H1 (cell line): ENCODE data around the gene CYP4F3. TPM values are rescaled to one million over a fixed set of nuclear protein-coding genes. Genes with fewer than 3 reads are reported as not detected.

ENCODE experiments used
- GABPA ChIP-seq: IDR thresholded peaks from 2 replicates; pipeline ENCODE4 v1.6.1; 2011; ENCODE audit warnings: mild to moderate bottlenecking, low read length, moderate library complexity, borderline replicate concordance; ENCODE audit not compliant: insufficient read depth
- GTF2F1 ChIP-seq: IDR thresholded peaks from 2 replicates; pipeline ENCODE4 v1.6.1; 2012; ENCODE audit warnings: low read depth, low read length, improper control_type of control experiment, borderline replicate concordance
- POLR2A ChIP-seq, 2 experiments: IDR thresholded peaks; 1 replicate in 1 of 2; 2 replicates in 1 of 2; pipeline ENCODE4 v1.6.1; 2011; ENCODE audit warnings: low read depth in 2 of 2, low read length in 2 of 2, mild to moderate bottlenecking in 2 of 2; ENCODE audit errors: control extremely low read depth in 1 of 2
- polyA plus RNA-seq, 7 experiments: library from polyadenylated mRNA; depleted of rRNA in 3 of 7; stranded (reverse) in 5 of 7; unstranded in 2 of 7; fragments of >200 nt in 5 of 7; fragments of 200-250 nt in 2 of 7; gene quantifications; 1 replicate in 5 of 7; 2 replicates in 1 of 7; 4 replicates in 1 of 7; pipeline versions ENCODE4 v1.2.1 to v1.2.3, GENCODE V29; 2011 to 2013; ENCODE audit warnings: missing spikeins in 2 of 7, mixed read lengths in 2 of 7
- total RNA-seq: library from RNA; stranded (reverse); fragmentation: NEBNext Ultra II Directional; extraction: Animal tissue kit (Norgen Biotek cat#: 25700); gene quantifications from 2 replicates; pipeline ENCODE4 v1.2.1, GENCODE V29; 2021
- TF ChIP-seq, protein P1 (sequence below), 3 experiments: IDR thresholded peaks; 1 replicate in 2 of 3; 2 replicates in 1 of 3; pipeline versions ENCODE4 v1.5.1 to v1.6.1; 2011; ENCODE audit warnings: low read length in 3 of 3, mild to moderate bottlenecking in 3 of 3, inconsistent platforms in 2 of 3, low read depth in 1 of 3, moderate library complexity in 1 of 3; ENCODE audit not compliant: insufficient read depth in 1 of 3; ENCODE audit errors: control extremely low read depth in 1 of 3
- TF ChIP-seq, protein P2 (sequence below): fragments of 300-600 bp; sonication (generic); IDR thresholded peaks from 2 replicates; pipeline ENCODE4 v1.7.1; 2012; ENCODE audit warnings: low read length, moderate library complexity, mild to moderate bottlenecking, inconsistent platforms; ENCODE audit not compliant: insufficient replicate concordance

The CYP4F3 gene
- total and polyA plus RNA-seq, 2 of the 8 experiments (the other 6 are each of a cell fraction or from before 2014, with no cell fraction given): not detected

DNA sequence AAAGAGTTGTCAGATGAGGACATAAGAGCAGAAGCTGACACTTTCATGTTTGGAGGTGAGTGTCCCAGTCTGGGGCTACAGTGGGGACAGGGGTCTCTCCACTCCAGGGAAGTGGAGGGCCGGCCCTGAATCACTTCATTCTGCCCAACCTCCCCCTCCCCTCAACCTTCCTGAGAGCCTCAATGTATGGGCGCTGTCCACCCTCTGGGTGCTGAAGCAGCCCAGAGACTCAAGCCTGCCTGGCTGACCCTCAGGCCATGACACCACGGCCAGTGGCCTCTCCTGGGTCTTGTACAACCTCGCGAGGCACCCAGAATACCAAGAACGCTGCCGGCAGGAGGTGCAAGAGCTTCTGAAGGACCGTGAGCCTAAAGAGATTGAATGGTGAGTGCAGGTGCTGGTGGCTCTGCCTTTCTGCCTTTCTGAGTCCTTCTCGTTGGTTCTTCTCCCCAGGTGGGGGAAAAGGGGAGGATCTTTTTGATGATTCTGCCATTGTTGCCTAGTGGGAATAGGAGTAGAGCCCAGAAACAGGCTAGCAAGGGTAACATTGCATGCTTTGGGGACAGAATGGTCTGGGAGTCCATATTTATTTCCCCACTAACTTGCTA is 16.9 kb upstream of the CYP4F3 start (continued):
- TF ChIP-seq, protein P1, sequence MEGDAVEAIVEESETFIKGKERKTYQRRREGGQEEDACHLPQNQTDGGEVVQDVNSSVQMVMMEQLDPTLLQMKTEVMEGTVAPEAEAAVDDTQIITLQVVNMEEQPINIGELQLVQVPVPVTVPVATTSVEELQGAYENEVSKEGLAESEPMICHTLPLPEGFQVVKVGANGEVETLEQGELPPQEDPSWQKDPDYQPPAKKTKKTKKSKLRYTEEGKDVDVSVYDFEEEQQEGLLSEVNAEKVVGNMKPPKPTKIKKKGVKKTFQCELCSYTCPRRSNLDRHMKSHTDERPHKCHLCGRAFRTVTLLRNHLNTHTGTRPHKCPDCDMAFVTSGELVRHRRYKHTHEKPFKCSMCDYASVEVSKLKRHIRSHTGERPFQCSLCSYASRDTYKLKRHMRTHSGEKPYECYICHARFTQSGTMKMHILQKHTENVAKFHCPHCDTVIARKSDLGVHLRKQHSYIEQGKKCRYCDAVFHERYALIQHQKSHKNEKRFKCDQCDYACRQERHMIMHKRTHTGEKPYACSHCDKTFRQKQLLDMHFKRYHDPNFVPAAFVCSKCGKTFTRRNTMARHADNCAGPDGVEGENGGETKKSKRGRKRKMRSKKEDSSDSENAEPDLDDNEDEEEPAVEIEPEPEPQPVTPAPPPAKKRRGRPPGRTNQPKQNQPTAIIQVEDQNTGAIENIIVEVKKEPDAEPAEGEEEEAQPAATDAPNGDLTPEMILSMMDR (IDR thresholded peaks at IDR 0.05; ENCODE audit: control extremely low read depth in 1 of 3, insufficient read depth in 1 of 3, low read depth in 1 of 3, low read length in 3 of 3): no peak
- TF ChIP-seq, protein P2, sequence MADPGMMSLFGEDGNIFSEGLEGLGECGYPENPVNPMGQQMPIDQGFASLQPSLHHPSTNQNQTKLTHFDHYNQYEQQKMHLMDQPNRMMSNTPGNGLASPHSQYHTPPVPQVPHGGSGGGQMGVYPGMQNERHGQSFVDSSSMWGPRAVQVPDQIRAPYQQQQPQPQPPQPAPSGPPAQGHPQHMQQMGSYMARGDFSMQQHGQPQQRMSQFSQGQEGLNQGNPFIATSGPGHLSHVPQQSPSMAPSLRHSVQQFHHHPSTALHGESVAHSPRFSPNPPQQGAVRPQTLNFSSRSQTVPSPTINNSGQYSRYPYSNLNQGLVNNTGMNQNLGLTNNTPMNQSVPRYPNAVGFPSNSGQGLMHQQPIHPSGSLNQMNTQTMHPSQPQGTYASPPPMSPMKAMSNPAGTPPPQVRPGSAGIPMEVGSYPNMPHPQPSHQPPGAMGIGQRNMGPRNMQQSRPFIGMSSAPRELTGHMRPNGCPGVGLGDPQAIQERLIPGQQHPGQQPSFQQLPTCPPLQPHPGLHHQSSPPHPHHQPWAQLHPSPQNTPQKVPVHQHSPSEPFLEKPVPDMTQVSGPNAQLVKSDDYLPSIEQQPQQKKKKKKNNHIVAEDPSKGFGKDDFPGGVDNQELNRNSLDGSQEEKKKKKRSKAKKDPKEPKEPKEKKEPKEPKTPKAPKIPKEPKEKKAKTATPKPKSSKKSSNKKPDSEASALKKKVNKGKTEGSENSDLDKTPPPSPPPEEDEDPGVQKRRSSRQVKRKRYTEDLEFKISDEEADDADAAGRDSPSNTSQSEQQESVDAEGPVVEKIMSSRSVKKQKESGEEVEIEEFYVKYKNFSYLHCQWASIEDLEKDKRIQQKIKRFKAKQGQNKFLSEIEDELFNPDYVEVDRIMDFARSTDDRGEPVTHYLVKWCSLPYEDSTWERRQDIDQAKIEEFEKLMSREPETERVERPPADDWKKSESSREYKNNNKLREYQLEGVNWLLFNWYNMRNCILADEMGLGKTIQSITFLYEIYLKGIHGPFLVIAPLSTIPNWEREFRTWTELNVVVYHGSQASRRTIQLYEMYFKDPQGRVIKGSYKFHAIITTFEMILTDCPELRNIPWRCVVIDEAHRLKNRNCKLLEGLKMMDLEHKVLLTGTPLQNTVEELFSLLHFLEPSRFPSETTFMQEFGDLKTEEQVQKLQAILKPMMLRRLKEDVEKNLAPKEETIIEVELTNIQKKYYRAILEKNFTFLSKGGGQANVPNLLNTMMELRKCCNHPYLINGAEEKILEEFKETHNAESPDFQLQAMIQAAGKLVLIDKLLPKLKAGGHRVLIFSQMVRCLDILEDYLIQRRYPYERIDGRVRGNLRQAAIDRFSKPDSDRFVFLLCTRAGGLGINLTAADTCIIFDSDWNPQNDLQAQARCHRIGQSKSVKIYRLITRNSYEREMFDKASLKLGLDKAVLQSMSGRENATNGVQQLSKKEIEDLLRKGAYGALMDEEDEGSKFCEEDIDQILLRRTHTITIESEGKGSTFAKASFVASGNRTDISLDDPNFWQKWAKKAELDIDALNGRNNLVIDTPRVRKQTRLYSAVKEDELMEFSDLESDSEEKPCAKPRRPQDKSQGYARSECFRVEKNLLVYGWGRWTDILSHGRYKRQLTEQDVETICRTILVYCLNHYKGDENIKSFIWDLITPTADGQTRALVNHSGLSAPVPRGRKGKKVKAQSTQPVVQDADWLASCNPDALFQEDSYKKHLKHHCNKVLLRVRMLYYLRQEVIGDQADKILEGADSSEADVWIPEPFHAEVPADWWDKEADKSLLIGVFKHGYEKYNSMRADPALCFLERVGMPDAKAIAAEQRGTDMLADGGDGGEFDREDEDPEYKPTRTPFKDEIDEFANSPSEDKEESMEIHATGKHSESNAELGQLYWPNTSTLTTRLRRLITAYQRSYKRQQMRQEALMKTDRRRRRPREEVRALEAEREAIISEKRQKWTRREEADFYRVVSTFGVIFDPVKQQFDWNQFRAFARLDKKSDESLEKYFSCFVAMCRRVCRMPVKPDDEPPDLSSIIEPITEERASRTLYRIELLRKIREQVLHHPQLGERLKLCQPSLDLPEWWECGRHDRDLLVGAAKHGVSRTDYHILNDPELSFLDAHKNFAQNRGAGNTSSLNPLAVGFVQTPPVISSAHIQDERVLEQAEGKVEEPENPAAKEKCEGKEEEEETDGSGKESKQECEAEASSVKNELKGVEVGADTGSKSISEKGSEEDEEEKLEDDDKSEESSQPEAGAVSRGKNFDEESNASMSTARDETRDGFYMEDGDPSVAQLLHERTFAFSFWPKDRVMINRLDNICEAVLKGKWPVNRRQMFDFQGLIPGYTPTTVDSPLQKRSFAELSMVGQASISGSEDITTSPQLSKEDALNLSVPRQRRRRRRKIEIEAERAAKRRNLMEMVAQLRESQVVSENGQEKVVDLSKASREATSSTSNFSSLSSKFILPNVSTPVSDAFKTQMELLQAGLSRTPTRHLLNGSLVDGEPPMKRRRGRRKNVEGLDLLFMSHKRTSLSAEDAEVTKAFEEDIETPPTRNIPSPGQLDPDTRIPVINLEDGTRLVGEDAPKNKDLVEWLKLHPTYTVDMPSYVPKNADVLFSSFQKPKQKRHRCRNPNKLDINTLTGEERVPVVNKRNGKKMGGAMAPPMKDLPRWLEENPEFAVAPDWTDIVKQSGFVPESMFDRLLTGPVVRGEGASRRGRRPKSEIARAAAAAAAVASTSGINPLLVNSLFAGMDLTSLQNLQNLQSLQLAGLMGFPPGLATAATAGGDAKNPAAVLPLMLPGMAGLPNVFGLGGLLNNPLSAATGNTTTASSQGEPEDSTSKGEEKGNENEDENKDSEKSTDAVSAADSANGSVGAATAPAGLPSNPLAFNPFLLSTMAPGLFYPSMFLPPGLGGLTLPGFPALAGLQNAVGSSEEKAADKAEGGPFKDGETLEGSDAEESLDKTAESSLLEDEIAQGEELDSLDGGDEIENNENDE: no peak
- TF ChIP-seq POLR2A (IDR thresholded peaks at IDR 0.05; ENCODE audit: control extremely low read depth in 1 of 2, low read depth in 2 of 2, low read length in 2 of 2) (no peak), GABPA (no peak), GTF2F1 (no peak)
